HEK293 (cell line): Measurements from ENCODE around the gene PDE3A.

ENCODE experiments used
- CTCF ChIA-PET: fragments of 350-600 bp; formaldehyde crosslinking; extraction: SDS; loops from one replicate; lab custom pipeline; 2021; ENCODE audit warnings: antibody characterized with exemption; lab: Yijun Ruan, JAX
- POLR2A ChIA-PET: fragments of 300-600 bp; formaldehyde crosslinking; extraction: SDS; loops from one replicate; lab custom pipeline; 2020; ENCODE audit warnings: antibody characterized with exemption, inconsistent platforms; lab: Yijun Ruan, JAX
- H3K27ac ChIP-seq: fragments of 200-500 bp; sonication (Bioruptor generic); 2 replicates; pipeline ENCODE4 v1.5.1; 2014; ENCODE audit warnings: low read depth, low read length, control low read depth, inconsistent platforms; ENCODE audit errors: extremely low read depth
- H3K36me3 ChIP-seq, 2 experiments: fragments of 200-500 bp in 1 of 2; sonication (Bioruptor generic) in 1 of 2; 1 replicate in 1 of 2; 2 replicates in 1 of 2; pipeline ENCODE4 v1.5.1; 2014 to 2017; ENCODE audit warnings: inconsistent platforms in 2 of 2, low read length in 2 of 2; ENCODE audit not compliant: control insufficient read depth in 2 of 2, insufficient read depth in 1 of 2
- H3K4me1 ChIP-seq: fragments of 200-500 bp; sonication (Bioruptor generic); 2 replicates; pipeline ENCODE4 v1.5.1; 2014; ENCODE audit warnings: mild to moderate bottlenecking, low read length, inconsistent platforms; ENCODE audit not compliant: control insufficient read depth, insufficient read depth
- H3K4me3 ChIP-seq: 2 replicates; pipeline ENCODE4 v1.5.1; 2011; ENCODE audit warnings: low read depth, mild to moderate bottlenecking, control low read depth, low read length, moderate library complexity
- H3K9me3 ChIP-seq: fragments of 200-500 bp; sonication (Bioruptor generic); 2 replicates; pipeline ENCODE4 v1.5.1; 2014; ENCODE audit warnings: low read depth, low read length, inconsistent platforms; ENCODE audit not compliant: control insufficient read depth, insufficient read depth
- BCL11A ChIP-seq: fragments of 450-650 bp; formaldehyde crosslinking; IDR thresholded peaks from 2 replicates; pipeline ENCODE4 v1.5.1; 2016; ENCODE audit warnings: low read depth, missing biosample characterization, missing genetic modification characterization
- KLF1 ChIP-seq: fragments of 450-650 bp; formaldehyde crosslinking; IDR thresholded peaks from 2 replicates; pipeline ENCODE4 v1.5.1; 2016; ENCODE audit warnings: missing biosample characterization, missing genetic modification characterization
- SCRT2 ChIP-seq: fragments of 450-650 bp; formaldehyde crosslinking; IDR thresholded peaks from 2 replicates; pipeline ENCODE4 v1.5.1; 2016; ENCODE audit warnings: missing biosample characterization, missing genetic modification characterization
- ZFP37 ChIP-seq: fragments of 450-650 bp; formaldehyde crosslinking; IDR thresholded peaks from 2 replicates; pipeline ENCODE4 v1.5.1; 2016; ENCODE audit warnings: missing biosample characterization, missing genetic modification characterization
- ZNF19 ChIP-seq: fragments of 450-650 bp; formaldehyde crosslinking; IDR thresholded peaks from 2 replicates; pipeline ENCODE4; 2016; ENCODE audit warnings: missing biosample characterization, missing genetic modification characterization, low read depth
- ZNF433 ChIP-seq: fragments of 450-650 bp; formaldehyde crosslinking; IDR thresholded peaks from 2 replicates; pipeline ENCODE4 v1.5.1; 2016; ENCODE audit warnings: missing biosample characterization, missing genetic modification characterization, low read depth
- ZNF561 ChIP-seq: fragments of 450-650 bp; IDR thresholded peaks from 2 replicates; pipeline ENCODE4 v1.5.1; 2018; ENCODE audit warnings: missing biosample characterization, missing genetic modification characterization, borderline replicate concordance
- ZNF600 ChIP-seq: fragments of 450-650 bp; formaldehyde crosslinking; IDR thresholded peaks from 2 replicates; pipeline ENCODE4 v1.5.1; 2016; ENCODE audit warnings: missing biosample characterization, missing genetic modification characterization
- ZNF610 ChIP-seq: fragments of 450-650 bp; formaldehyde crosslinking; IDR thresholded peaks from 2 replicates; pipeline ENCODE4 v1.5.1; 2016; ENCODE audit warnings: missing biosample characterization, missing genetic modification characterization, borderline replicate concordance
- ZNF626 ChIP-seq: fragments of 450-650 bp; sonication (Bioruptor Pico); formaldehyde crosslinking; IDR thresholded peaks from 2 replicates; pipeline ENCODE4 v1.5.1; 2018; ENCODE audit warnings: missing biosample characterization, missing genetic modification characterization, inconsistent platforms
- ZNF658 ChIP-seq: fragments of 450-650 bp; formaldehyde crosslinking; IDR thresholded peaks from 2 replicates; pipeline ENCODE4; 2016; ENCODE audit warnings: missing biosample characterization, missing genetic modification characterization
- ZNF677 ChIP-seq: fragments of 450-650 bp; IDR thresholded peaks from 2 replicates; pipeline ENCODE4 v1.5.0; 2018; ENCODE audit warnings: missing biosample characterization, mild to moderate bottlenecking, missing genetic modification characterization, moderate library complexity
- ZNF843 ChIP-seq: fragments of 450-650 bp; formaldehyde crosslinking; IDR thresholded peaks from 2 replicates; pipeline ENCODE4 v1.5.1; 2016; ENCODE audit warnings: missing biosample characterization, missing genetic modification characterization
- TF ChIP-seq, protein P1 (sequence below): fragments of 450-650 bp; formaldehyde crosslinking; IDR thresholded peaks from 2 replicates; pipeline ENCODE4 v1.5.1; 2016; ENCODE audit warnings: missing biosample characterization, missing genetic modification characterization
- TF ChIP-seq, protein P2 (sequence below): fragments of 450-650 bp; formaldehyde crosslinking; IDR thresholded peaks from 2 replicates; pipeline ENCODE4 v1.5.0; 2017; ENCODE audit warnings: missing biosample characterization, missing genetic modification characterization, borderline replicate concordance
- TF ChIP-seq, protein P3 (sequence below): fragments of 450-650 bp; IDR thresholded peaks from 2 replicates; pipeline ENCODE4 v1.5.1; 2018; ENCODE audit warnings: missing biosample characterization, mild to moderate bottlenecking, missing genetic modification characterization
- TF ChIP-seq, protein P4 (sequence below): fragments of 450-650 bp; formaldehyde crosslinking; IDR thresholded peaks from 2 replicates; pipeline ENCODE4 v1.5.1; 2016; ENCODE audit warnings: missing biosample characterization, missing genetic modification characterization
- TF ChIP-seq, protein P5 (sequence below): fragments of 450-650 bp; formaldehyde crosslinking; IDR thresholded peaks from 2 replicates; pipeline ENCODE4 v1.5.1; 2017; ENCODE audit warnings: missing biosample characterization, missing genetic modification characterization
- TF ChIP-seq, protein P6 (sequence below): fragments of 450-650 bp; formaldehyde crosslinking; IDR thresholded peaks from 2 replicates; pipeline ENCODE4 v1.5.1; 2016; ENCODE audit warnings: missing biosample characterization, missing genetic modification characterization
- TF ChIP-seq, protein P7 (sequence below): fragments of 450-650 bp; formaldehyde crosslinking; IDR thresholded peaks from 2 replicates; pipeline ENCODE4 v1.5.1; 2016; ENCODE audit warnings: missing biosample characterization, missing genetic modification characterization

PDE3A gene

DNA sequence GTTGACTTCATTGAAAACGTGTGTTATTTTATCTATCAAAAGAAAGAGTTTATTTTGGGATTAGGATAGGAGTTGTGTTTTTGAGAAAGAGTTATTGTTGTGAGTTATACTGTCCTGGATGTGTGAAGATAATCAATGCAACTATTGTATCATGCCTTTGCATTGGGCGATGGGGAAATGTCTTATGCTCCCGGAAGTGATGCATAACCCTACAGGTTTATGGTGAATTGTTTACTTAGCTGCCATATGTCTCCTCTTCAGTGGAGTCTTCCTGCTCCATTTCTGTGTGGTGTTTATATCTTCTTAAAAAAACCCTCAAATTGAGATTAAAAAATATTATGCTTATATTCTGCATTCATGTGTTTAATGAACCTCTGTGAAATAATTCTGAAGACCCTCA lies 6.5 kb downstream of the PDE3A start:
- POLR2A ChIA-PET: no interaction called here
- H3K27ac ChIP-seq: no peak overlapping the region
- no peak for TF ChIP-seq ZNF658 (tag by site-specific recombination)
- TF ChIP-seq ZNF19 (tag by site-specific recombination): no peak
- TF ChIP-seq ZNF433 (tag by site-specific recombination): no peak
- no peak for TF ChIP-seq ZNF626 (tag by site-specific recombination)
- no peak for TF ChIP-seq BCL11A (tag by site-specific recombination)
- TF ChIP-seq, protein P1, sequence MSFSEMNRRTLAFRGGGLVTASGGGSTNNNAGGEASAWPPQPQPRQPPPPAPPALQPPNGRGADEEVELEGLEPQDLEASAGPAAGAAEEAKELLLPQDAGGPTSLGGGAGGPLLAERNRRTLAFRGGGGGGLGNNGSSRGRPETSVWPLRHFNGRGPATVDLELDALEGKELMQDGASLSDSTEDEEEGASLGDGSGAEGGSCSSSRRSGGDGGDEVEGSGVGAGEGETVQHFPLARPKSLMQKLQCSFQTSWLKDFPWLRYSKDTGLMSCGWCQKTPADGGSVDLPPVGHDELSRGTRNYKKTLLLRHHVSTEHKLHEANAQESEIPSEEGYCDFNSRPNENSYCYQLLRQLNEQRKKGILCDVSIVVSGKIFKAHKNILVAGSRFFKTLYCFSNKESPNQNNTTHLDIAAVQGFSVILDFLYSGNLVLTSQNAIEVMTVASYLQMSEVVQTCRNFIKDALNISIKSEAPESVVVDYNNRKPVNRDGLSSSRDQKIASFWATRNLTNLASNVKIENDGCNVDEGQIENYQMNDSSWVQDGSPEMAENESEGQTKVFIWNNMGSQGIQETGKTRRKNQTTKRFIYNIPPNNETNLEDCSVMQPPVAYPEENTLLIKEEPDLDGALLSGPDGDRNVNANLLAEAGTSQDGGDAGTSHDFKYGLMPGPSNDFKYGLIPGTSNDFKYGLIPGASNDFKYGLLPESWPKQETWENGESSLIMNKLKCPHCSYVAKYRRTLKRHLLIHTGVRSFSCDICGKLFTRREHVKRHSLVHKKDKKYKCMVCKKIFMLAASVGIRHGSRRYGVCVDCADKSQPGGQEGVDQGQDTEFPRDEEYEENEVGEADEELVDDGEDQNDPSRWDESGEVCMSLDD (tag by site-specific recombination): no peak
- TF ChIP-seq, protein P2, sequence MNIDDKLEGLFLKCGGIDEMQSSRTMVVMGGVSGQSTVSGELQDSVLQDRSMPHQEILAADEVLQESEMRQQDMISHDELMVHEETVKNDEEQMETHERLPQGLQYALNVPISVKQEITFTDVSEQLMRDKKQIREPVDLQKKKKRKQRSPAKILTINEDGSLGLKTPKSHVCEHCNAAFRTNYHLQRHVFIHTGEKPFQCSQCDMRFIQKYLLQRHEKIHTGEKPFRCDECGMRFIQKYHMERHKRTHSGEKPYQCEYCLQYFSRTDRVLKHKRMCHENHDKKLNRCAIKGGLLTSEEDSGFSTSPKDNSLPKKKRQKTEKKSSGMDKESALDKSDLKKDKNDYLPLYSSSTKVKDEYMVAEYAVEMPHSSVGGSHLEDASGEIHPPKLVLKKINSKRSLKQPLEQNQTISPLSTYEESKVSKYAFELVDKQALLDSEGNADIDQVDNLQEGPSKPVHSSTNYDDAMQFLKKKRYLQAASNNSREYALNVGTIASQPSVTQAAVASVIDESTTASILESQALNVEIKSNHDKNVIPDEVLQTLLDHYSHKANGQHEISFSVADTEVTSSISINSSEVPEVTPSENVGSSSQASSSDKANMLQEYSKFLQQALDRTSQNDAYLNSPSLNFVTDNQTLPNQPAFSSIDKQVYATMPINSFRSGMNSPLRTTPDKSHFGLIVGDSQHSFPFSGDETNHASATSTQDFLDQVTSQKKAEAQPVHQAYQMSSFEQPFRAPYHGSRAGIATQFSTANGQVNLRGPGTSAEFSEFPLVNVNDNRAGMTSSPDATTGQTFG: no peak
- TF ChIP-seq, protein P3, sequence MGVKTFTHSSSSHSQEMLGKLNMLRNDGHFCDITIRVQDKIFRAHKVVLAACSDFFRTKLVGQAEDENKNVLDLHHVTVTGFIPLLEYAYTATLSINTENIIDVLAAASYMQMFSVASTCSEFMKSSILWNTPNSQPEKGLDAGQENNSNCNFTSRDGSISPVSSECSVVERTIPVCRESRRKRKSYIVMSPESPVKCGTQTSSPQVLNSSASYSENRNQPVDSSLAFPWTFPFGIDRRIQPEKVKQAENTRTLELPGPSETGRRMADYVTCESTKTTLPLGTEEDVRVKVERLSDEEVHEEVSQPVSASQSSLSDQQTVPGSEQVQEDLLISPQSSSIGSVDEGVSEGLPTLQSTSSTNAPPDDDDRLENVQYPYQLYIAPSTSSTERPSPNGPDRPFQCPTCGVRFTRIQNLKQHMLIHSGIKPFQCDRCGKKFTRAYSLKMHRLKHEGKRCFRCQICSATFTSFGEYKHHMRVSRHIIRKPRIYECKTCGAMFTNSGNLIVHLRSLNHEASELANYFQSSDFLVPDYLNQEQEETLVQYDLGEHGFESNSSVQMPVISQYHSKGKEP (tag by site-specific recombination): no peak
- no peak for TF ChIP-seq ZNF610 (tag by site-specific recombination)
- no peak for TF ChIP-seq ZNF843 (tag by site-specific recombination)
- TF ChIP-seq ZNF677 (tag by site-specific recombination): no peak
- TF ChIP-seq, protein P4, sequence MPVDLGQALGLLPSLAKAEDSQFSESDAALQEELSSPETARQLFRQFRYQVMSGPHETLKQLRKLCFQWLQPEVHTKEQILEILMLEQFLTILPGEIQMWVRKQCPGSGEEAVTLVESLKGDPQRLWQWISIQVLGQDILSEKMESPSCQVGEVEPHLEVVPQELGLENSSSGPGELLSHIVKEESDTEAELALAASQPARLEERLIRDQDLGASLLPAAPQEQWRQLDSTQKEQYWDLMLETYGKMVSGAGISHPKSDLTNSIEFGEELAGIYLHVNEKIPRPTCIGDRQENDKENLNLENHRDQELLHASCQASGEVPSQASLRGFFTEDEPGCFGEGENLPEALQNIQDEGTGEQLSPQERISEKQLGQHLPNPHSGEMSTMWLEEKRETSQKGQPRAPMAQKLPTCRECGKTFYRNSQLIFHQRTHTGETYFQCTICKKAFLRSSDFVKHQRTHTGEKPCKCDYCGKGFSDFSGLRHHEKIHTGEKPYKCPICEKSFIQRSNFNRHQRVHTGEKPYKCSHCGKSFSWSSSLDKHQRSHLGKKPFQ: no peak
- no peak for TF ChIP-seq SCRT2 (tag by site-specific recombination)
- no peak for TF ChIP-seq ZFP37
- TF ChIP-seq, protein P5, sequence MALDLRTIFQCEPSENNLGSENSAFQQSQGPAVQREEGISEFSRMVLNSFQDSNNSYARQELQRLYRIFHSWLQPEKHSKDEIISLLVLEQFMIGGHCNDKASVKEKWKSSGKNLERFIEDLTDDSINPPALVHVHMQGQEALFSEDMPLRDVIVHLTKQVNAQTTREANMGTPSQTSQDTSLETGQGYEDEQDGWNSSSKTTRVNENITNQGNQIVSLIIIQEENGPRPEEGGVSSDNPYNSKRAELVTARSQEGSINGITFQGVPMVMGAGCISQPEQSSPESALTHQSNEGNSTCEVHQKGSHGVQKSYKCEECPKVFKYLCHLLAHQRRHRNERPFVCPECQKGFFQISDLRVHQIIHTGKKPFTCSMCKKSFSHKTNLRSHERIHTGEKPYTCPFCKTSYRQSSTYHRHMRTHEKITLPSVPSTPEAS (tag by site-specific recombination): no peak
- TF ChIP-seq ZNF561: no peak
- TF ChIP-seq KLF1 (tag by site-specific recombination): no peak
- TF ChIP-seq, protein P6, sequence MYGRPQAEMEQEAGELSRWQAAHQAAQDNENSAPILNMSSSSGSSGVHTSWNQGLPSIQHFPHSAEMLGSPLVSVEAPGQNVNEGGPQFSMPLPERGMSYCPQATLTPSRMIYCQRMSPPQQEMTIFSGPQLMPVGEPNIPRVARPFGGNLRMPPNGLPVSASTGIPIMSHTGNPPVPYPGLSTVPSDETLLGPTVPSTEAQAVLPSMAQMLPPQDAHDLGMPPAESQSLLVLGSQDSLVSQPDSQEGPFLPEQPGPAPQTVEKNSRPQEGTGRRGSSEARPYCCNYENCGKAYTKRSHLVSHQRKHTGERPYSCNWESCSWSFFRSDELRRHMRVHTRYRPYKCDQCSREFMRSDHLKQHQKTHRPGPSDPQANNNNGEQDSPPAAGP (tag by site-specific recombination): no peak
- TF ChIP-seq, protein P7, sequence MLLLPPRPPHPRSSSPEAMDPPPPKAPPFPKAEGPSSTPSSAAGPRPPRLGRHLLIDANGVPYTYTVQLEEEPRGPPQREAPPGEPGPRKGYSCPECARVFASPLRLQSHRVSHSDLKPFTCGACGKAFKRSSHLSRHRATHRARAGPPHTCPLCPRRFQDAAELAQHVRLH (tag by site-specific recombination): no peak
- no peak for TF ChIP-seq ZNF600 (tag by site-specific recombination)
- TF ChIP-seq, all 188 proteins: peak for 0
- H3K4me1 ChIP-seq: no peaks in the 10 kb centered on the region
- no peaks in the 10 kb centered on the region for H3K36me3 ChIP-seq
- CTCF ChIA-PET: no interaction called here
- H3K4me3 ChIP-seq: no peak overlapping the region
- H3K9me3 ChIP-seq: no peaks in the 10 kb centered on the region
